ENCODE results near the gene HSF2BP. TPM values are rescaled to one million over a fixed set of nuclear protein-coding genes. Genes with fewer than 3 reads are reported as not detected.

The HSF2BP gene
- polyA plus RNA-seq, 1 donor (not counting 4 experiments of a cell fraction or from before 2014, with no cell fraction given): 6.1 TPM

- DNase-seq (ENCODE audit: low read depth, low spot score) (no peak), FAIRE-seq (no peak)
- H4K20me1 ChIP-seq (ENCODE audit: control insufficient read depth, extremely low read depth, insufficient read depth, low read length): no peaks in the 10 kb centered on the region
- TF ChIP-seq, protein P1, sequence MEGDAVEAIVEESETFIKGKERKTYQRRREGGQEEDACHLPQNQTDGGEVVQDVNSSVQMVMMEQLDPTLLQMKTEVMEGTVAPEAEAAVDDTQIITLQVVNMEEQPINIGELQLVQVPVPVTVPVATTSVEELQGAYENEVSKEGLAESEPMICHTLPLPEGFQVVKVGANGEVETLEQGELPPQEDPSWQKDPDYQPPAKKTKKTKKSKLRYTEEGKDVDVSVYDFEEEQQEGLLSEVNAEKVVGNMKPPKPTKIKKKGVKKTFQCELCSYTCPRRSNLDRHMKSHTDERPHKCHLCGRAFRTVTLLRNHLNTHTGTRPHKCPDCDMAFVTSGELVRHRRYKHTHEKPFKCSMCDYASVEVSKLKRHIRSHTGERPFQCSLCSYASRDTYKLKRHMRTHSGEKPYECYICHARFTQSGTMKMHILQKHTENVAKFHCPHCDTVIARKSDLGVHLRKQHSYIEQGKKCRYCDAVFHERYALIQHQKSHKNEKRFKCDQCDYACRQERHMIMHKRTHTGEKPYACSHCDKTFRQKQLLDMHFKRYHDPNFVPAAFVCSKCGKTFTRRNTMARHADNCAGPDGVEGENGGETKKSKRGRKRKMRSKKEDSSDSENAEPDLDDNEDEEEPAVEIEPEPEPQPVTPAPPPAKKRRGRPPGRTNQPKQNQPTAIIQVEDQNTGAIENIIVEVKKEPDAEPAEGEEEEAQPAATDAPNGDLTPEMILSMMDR (optimal IDR thresholded peaks at IDR 0.05 in 1 of 3, IDR thresholded peaks at IDR 0.05 in 1 of 3, conservative IDR thresholded peaks at IDR 0.05 in 1 of 3; ENCODE audit: extremely low read depth in 1 of 3, insufficient read depth in 2 of 3, low read length in 3 of 3): no peak
- TF ChIP-seq EZH2 (IDR thresholded peaks at IDR 0.05; ENCODE audit: low read length): no peak
- no peaks in the 10 kb centered on the region for H3K9me1 ChIP-seq (ENCODE audit: control insufficient read depth, extremely low read depth, insufficient read depth, low read length)
- no peaks in the 10 kb centered on the region for H3K9me3 ChIP-seq (ENCODE audit: control insufficient read depth, low read depth, low read length)
- H3K9ac ChIP-seq (ENCODE audit: control insufficient read depth, extremely low read depth, insufficient read depth, low read length): no peak overlapping the region
- peaks cover 23 to 34% of the 10 kb centered on the region in 2 experiments for H3K36me3 ChIP-seq (ENCODE audit: control insufficient read depth in 2 of 2, extremely low read depth in 1 of 2, insufficient read depth in 2 of 2, low read length in 2 of 2)
- H3K4me3 ChIP-seq (ENCODE audit: control insufficient read depth in 2 of 3, extremely low read depth in 1 of 3, insufficient read depth in 2 of 3, low read depth in 1 of 3, low read length in 3 of 3): no peak overlapping the region
- H3K4me1 ChIP-seq (ENCODE audit: control insufficient read depth, extremely low read depth, insufficient read depth, low read length): no peaks in the 10 kb centered on the region
- H3K4me2 ChIP-seq (ENCODE audit: control insufficient read depth, extremely low read depth, insufficient read depth, low read depth, low read length): no peak overlapping the region
- no peaks in the 10 kb centered on the region for H3K79me2 ChIP-seq (ENCODE audit: control insufficient read depth, insufficient read depth, low read length)
- dilution Hi-C loops (cut with MboI; ENCODE audit: extremely low pct_ligation_motif_present, low sequenced_read_pairs): no loop called here
- no peaks in the 10 kb centered on the region for H3K27me3 ChIP-seq (ENCODE audit: control insufficient read depth, extremely low read depth, insufficient read depth, low read length)
- H3K27ac ChIP-seq (ENCODE audit: control insufficient read depth, insufficient read depth, low read length): no peak overlapping the region
- no peak overlapping the region for H2AFZ ChIP-seq (ENCODE audit: control insufficient read depth, low read length)
Observed at GRCh38 chr21:43694437-43695079, 35.3 kb upstream of the HSF2BP start.

- TF ChIP-seq, protein P1 (optimal IDR thresholded peaks at IDR 0.05 in 1 of 3, IDR thresholded peaks at IDR 0.05 in 1 of 3, conservative IDR thresholded peaks at IDR 0.05 in 1 of 3; ENCODE audit: extremely low read depth in 1 of 3, insufficient read depth in 2 of 3, low read length in 3 of 3): no peak
- TF ChIP-seq EZH2 (IDR thresholded peaks at IDR 0.05; ENCODE audit: low read length): no peak
- Histone ChIP-seq H3K4me1 (ENCODE audit: control insufficient read depth, extremely low read depth, insufficient read depth, low read length) (no peaks in the 10 kb centered on the region), H3K27me3 (ENCODE audit: control insufficient read depth, extremely low read depth, insufficient read depth, low read length) (no peaks in the 10 kb centered on the region), H2AFZ (ENCODE audit: control insufficient read depth, low read length) (no peak overlapping the region), H3K9ac (ENCODE audit: control insufficient read depth, extremely low read depth, insufficient read depth, low read length) (no peak overlapping the region), H3K4me3 (ENCODE audit: control insufficient read depth in 2 of 3, extremely low read depth in 1 of 3, insufficient read depth in 2 of 3, low read depth in 1 of 3, low read length in 3 of 3) (no peak overlapping the region), H3K79me2 (ENCODE audit: control insufficient read depth, insufficient read depth, low read length) (no peaks in the 10 kb centered on the region), H3K27ac (ENCODE audit: control insufficient read depth, insufficient read depth, low read length) (no peak overlapping the region), H3K4me2 (ENCODE audit: control insufficient read depth, extremely low read depth, insufficient read depth, low read depth, low read length) (no peak overlapping the region), H3K9me1 (ENCODE audit: control insufficient read depth, extremely low read depth, insufficient read depth, low read length) (no peaks in the 10 kb centered on the region), H3K9me3 (ENCODE audit: control insufficient read depth, low read depth, low read length) (no peaks in the 10 kb centered on the region), H3K36me3 (ENCODE audit: control insufficient read depth in 2 of 2, extremely low read depth in 1 of 2, insufficient read depth in 2 of 2, low read length in 2 of 2) (peaks cover 27 to 38% of the 10 kb centered on the region in 2 experiments), H4K20me1 (ENCODE audit: control insufficient read depth, extremely low read depth, insufficient read depth, low read length) (no peaks in the 10 kb centered on the region)
- FAIRE-seq: no peak
- DNase-seq (ENCODE audit: low read depth, low spot score): no peak
- dilution Hi-C loops (cut with MboI; ENCODE audit: extremely low pct_ligation_motif_present, low sequenced_read_pairs): no loop called here
Observed at GRCh38 chr21:43693981-43694380, 34.7 kb upstream of the HSF2BP start.
